HCT116 (cell line): ENCODE data around the gene COL9A2. TPM values are rescaled to one million over a fixed set of nuclear protein-coding genes. Genes with fewer than 3 reads are reported as not detected.

Experiments used
- ATAC-seq: fragments of 200-7000 bp; cut with Tn5 transposase; 2 replicates; pipeline ENCODE4 v1.9.1; 2020; ENCODE audit warnings: mild to moderate bottlenecking, moderate library complexity
- BruUV-seq: library from RNA; stranded (reverse); fragments of 400-500 nt; replicated peaks from 2 replicates; lab custom pipeline; 2021; lab: Mats Ljungman, UMichigan
- CTCF ChIA-PET: fragments of 300-600 bp; sonication (Branson Sonifier 250); formaldehyde crosslinking; loops from one replicate; lab custom pipeline; 2021; ENCODE audit warnings: antibody characterized with exemption; lab: Charles Lee
- POLR2A ChIA-PET: fragments of 300-600, 350-600 bp; sonication (Branson Sonifier 250); formaldehyde crosslinking; loops from one replicate; lab custom pipeline; 2021; ENCODE audit warnings: antibody characterized with exemption; lab: Charles Lee
- RAD21 ChIA-PET, 2 experiments: fragments of 300-600 bp; sonication (Branson Sonifier 250); formaldehyde crosslinking; loops; one replicate each; lab custom pipeline; 2023; ENCODE audit warnings: low total read pairs in 2 of 2; ENCODE audit not compliant: uncharacterized antibody in 2 of 2, unreplicated experiment in 2 of 2, low non-redundant PET in 1 of 2; lab: Charles Lee
- DNase-seq: peaks from one replicate; pipeline ENCODE4 v3.0.0-alpha.2; 2010; ENCODE audit warnings: low read depth, low spot score
- H2AFZ ChIP-seq: fragments of 200-600 bp; shearing (Covaris generic), sonication (generic); 2 replicates; pipeline ENCODE4 v1.6.1; 2017; ENCODE audit warnings: low read depth, mixed run types, mixed read lengths, antibody characterized with exemption, low read length; ENCODE audit not compliant: poor library complexity, severe bottlenecking
- H3K27ac ChIP-seq: 2 replicates; pipeline ENCODE4 v1.5.1; 2012; ENCODE audit warnings: low read depth, low read length
- H3K27me3 ChIP-seq: fragments of 200-600 bp; sonication (generic); 2 replicates; pipeline ENCODE4 v1.6.1; 2016; ENCODE audit warnings: mixed run types, low read length, mixed read lengths; ENCODE audit not compliant: insufficient read depth
- H3K36me3 ChIP-seq, 2 experiments: fragments of 200-500 bp in 1 of 2; fragments of 200-600 bp in 1 of 2; sonication (Bioruptor generic) in 1 of 2; sonication (generic) in 1 of 2; 2 replicates each; pipeline versions ENCODE4 v1.5.1 to v1.6.1; 2014 to 2016; ENCODE audit warnings: low read length in 2 of 2, inconsistent platforms in 1 of 2, mixed read lengths in 1 of 2, mixed run types in 1 of 2; ENCODE audit not compliant: insufficient read depth in 2 of 2, control insufficient read depth in 1 of 2
- H3K4me1 ChIP-seq, 2 experiments: fragments of 200-600 bp in 1 of 2; sonication (generic) in 1 of 2; 2 replicates each; pipeline versions ENCODE4 v1.5.1 to v1.6.1; 2012 to 2017; ENCODE audit warnings: low read length in 2 of 2, inconsistent platforms in 1 of 2, mild to moderate bottlenecking in 1 of 2, mixed read lengths in 1 of 2, mixed run types in 1 of 2, moderate library complexity in 1 of 2; ENCODE audit not compliant: insufficient read depth in 2 of 2, control insufficient read depth in 1 of 2
- H3K4me2 ChIP-seq: fragments of 200-600 bp; sonication (generic); 2 replicates; pipeline ENCODE4 v1.6.1; 2017; ENCODE audit warnings: mixed run types, low read length, mixed read lengths
- H3K4me3 ChIP-seq, 2 experiments: fragments of 200-600 bp in 1 of 2; sonication (generic) in 1 of 2; replicated peaks in 1 of 2; 2 replicates each; pipeline ENCODE4 v1.5.1; 2011 to 2016; ENCODE audit warnings: low read length in 2 of 2, control low read depth in 1 of 2, low read depth in 1 of 2, mild to moderate bottlenecking in 1 of 2, mixed read lengths in 1 of 2, mixed run types in 1 of 2
- H3K79me2 ChIP-seq: fragments of 200-600 bp; sonication (generic); 2 replicates; pipeline ENCODE4 v1.6.1; 2017; ENCODE audit warnings: mild to moderate bottlenecking, mixed run types, low read length, moderate library complexity, mixed read lengths; ENCODE audit not compliant: insufficient read depth
- H3K9ac ChIP-seq: fragments of 200-600 bp; sonication (generic); 2 replicates; pipeline ENCODE4 v1.6.1; 2016; ENCODE audit warnings: low read length, mixed read lengths
- H3K9me2 ChIP-seq: fragments of 200-600 bp; sonication (generic), shearing (Covaris generic); 2 replicates; pipeline ENCODE4 v1.6.1; 2017; ENCODE audit warnings: mixed run types, mild to moderate bottlenecking, moderate library complexity; ENCODE audit not compliant: insufficient read depth
- H3K9me3 ChIP-seq, 2 experiments: fragments of 200-500 bp in 1 of 2; fragments of 200-600 bp in 1 of 2; sonication (Bioruptor generic) in 1 of 2; sonication (generic) in 1 of 2; 2 replicates each; pipeline ENCODE4 v1.6.1; 2014 to 2017; ENCODE audit warnings: low read length in 2 of 2, mixed read lengths in 2 of 2, inconsistent platforms in 1 of 2, low read depth in 1 of 2, mild to moderate bottlenecking in 1 of 2, mixed run types in 1 of 2, moderate library complexity in 1 of 2; ENCODE audit not compliant: control insufficient read depth in 1 of 2, insufficient read depth in 1 of 2
- H4K20me1 ChIP-seq: fragments of 200-600 bp; sonication (generic), shearing (Covaris generic); 2 replicates; pipeline ENCODE4 v1.6.1; 2017; ENCODE audit warnings: mixed run types, mild to moderate bottlenecking, moderate library complexity; ENCODE audit not compliant: insufficient read depth
- EGR1 ChIP-seq: IDR thresholded peaks from 2 replicates; pipeline ENCODE4 v1.6.1; 2012; ENCODE audit warnings: low read depth
- EZH2phosphoT487 ChIP-seq: fragments of 200-600 bp; IDR thresholded peaks from 2 replicates; pipeline ENCODE4 v1.6.1; 2018; ENCODE audit warnings: antibody characterized with exemption, borderline replicate concordance
- FOSL1 ChIP-seq: IDR thresholded peaks from 2 replicates; pipeline ENCODE4 v1.6.1; 2012; ENCODE audit warnings: low read depth
- JUND ChIP-seq: IDR thresholded peaks from 2 replicates; pipeline ENCODE4 v1.6.1; 2012
- POLR2A ChIP-seq: IDR thresholded peaks from 2 replicates; pipeline ENCODE4 v1.7.0; 2011; ENCODE audit warnings: borderline replicate concordance; ENCODE audit not compliant: insufficient read depth, insufficient read length; ENCODE audit errors: extremely low read depth
- POLR2AphosphoS5 ChIP-seq: IDR thresholded peaks from 2 replicates; pipeline ENCODE4 v1.6.1; 2011; ENCODE audit warnings: mild to moderate bottlenecking, low read depth, low read length, moderate library complexity
- SP1 ChIP-seq: IDR thresholded peaks from 2 replicates; pipeline ENCODE4 v1.6.1; 2012; ENCODE audit warnings: low read depth
- TCF7L2 ChIP-seq: IDR thresholded peaks from 2 replicates; pipeline ENCODE4 v1.7.0; 2011; ENCODE audit warnings: borderline replicate concordance, inconsistent platforms; ENCODE audit not compliant: insufficient read depth, insufficient read length; ENCODE audit errors: extremely low read depth
- intact Hi-C: fragments of 100-400 bp; cut with micrococcal nuclease; formaldehyde crosslinking; loops from 2 replicates; pipeline ENCODE4 v1.10.0; 2022
- total RNA-seq: library from RNA; stranded (reverse); gene quantifications from one replicate; pipeline ENCODE4 v1.2.1, GENCODE V29; 2021; ENCODE audit not compliant: unreplicated experiment
- TF ChIP-seq, protein P1 (sequence below): IDR thresholded peaks from 2 replicates; pipeline ENCODE4 v1.6.1; 2011; ENCODE audit warnings: mild to moderate bottlenecking, low read length, moderate library complexity; ENCODE audit not compliant: insufficient replicate concordance; ENCODE audit errors: extremely low read depth
- TF ChIP-seq, protein P2 (sequence below): IDR thresholded peaks from 2 replicates; pipeline ENCODE4 v1.6.1; 2012; ENCODE audit warnings: low read depth

COL9A2 gene
- total RNA-seq, 1 experiment from 2014 or later = 2.4 TPM

DNA sequence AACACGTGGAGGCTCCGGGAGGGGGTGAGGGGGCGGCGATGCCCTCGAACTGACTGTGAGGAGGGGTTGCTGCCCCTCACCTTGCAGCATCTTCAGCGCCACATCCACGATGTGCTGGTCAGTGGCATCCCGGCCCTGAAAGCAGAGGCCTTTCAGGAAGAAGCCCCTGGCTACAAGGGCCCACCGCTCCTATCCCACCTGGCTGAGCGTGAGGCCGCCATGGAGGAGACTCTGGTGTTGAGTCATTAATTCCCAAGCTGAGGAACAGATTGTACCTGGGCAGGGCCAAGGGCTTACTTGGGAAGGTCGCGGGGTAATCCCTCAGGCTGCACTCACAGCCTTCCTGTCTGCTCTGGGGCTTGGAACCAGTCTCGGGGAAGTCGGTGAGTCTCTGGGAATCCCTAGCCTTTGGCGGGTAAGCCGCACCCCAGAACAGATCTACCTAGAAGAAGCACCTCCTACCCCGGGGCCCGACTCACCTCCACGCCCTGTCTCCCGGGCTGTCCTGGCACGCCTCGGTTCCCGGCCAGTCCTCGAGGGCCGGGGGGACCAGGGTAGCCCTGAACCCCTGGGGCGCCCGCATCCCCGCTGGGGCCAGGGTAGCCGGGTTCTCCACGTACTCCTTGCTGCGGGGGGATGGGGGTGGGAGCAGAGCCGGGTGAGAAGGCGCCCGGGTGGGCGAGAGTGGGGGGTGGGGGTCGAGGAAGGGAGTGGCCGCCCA is 13.9 kb downstream of the COL9A2 start:
- no peak for ATAC-seq

More for the DNA sequence above, 13.9 kb downstream of the COL9A2 start:
- H3K36me3 ChIP-seq = no peaks in the 10 kb centered on the region
- BruUV-seq = no TSS peak
- CTCF ChIA-PET = no interaction called here
- H3K4me2 ChIP-seq = no peak overlapping the region
- H3K27me3 ChIP-seq = no peaks in the 10 kb centered on the region
- intact Hi-C loops = no loop called here
- peaks cover 16 to 21% of the 10 kb centered on the region in 2 experiments for H3K4me1 ChIP-seq
- no peaks in the 10 kb centered on the region for H3K9me3 ChIP-seq
- H3K9me2 ChIP-seq = no peaks in the 10 kb centered on the region
- H3K27ac ChIP-seq = no peak overlapping the region
- no peaks in the 10 kb centered on the region for H4K20me1 ChIP-seq
- TF ChIP-seq, protein P1, sequence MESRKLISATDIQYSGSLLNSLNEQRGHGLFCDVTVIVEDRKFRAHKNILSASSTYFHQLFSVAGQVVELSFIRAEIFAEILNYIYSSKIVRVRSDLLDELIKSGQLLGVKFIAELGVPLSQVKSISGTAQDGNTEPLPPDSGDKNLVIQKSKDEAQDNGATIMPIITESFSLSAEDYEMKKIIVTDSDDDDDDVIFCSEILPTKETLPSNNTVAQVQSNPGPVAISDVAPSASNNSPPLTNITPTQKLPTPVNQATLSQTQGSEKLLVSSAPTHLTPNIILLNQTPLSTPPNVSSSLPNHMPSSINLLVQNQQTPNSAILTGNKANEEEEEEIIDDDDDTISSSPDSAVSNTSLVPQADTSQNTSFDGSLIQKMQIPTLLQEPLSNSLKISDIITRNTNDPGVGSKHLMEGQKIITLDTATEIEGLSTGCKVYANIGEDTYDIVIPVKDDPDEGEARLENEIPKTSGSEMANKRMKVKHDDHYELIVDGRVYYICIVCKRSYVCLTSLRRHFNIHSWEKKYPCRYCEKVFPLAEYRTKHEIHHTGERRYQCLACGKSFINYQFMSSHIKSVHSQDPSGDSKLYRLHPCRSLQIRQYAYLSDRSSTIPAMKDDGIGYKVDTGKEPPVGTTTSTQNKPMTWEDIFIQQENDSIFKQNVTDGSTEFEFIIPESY = no peak
- TF ChIP-seq, protein P2, sequence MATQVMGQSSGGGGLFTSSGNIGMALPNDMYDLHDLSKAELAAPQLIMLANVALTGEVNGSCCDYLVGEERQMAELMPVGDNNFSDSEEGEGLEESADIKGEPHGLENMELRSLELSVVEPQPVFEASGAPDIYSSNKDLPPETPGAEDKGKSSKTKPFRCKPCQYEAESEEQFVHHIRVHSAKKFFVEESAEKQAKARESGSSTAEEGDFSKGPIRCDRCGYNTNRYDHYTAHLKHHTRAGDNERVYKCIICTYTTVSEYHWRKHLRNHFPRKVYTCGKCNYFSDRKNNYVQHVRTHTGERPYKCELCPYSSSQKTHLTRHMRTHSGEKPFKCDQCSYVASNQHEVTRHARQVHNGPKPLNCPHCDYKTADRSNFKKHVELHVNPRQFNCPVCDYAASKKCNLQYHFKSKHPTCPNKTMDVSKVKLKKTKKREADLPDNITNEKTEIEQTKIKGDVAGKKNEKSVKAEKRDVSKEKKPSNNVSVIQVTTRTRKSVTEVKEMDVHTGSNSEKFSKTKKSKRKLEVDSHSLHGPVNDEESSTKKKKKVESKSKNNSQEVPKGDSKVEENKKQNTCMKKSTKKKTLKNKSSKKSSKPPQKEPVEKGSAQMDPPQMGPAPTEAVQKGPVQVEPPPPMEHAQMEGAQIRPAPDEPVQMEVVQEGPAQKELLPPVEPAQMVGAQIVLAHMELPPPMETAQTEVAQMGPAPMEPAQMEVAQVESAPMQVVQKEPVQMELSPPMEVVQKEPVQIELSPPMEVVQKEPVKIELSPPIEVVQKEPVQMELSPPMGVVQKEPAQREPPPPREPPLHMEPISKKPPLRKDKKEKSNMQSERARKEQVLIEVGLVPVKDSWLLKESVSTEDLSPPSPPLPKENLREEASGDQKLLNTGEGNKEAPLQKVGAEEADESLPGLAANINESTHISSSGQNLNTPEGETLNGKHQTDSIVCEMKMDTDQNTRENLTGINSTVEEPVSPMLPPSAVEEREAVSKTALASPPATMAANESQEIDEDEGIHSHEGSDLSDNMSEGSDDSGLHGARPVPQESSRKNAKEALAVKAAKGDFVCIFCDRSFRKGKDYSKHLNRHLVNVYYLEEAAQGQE = no peak
- TF ChIP-seq FOSL1 (no peak), SP1 (no peak), EZH2phosphoT487 (no peak), TCF7L2 (no peak), POLR2AphosphoS5 (no peak), EGR1 (no peak), POLR2A (no peak), JUND (no peak)
- no peak for DNase-seq
- no peak overlapping the region for H2AFZ ChIP-seq
- POLR2A ChIA-PET = no interaction called here
- no peak overlapping the region for H3K9ac ChIP-seq
- no peak overlapping the region for H3K4me3 ChIP-seq
- H3K79me2 ChIP-seq = no peaks in the 10 kb centered on the region
- RAD21 ChIA-PET = no interaction called here
